Activated CD8-positive, alpha-beta T cell treated with anti-CD3 and anti-CD28 coated beads for 36 hours (primary cell): ENCODE measurements around the gene SLC16A8. TPM values are rescaled to one million over a fixed set of nuclear protein-coding genes. Genes with fewer than 3 reads are reported as not detected.

ENCODE experiments used
- ATAC-seq: fragments of 200-7000 bp; cut with Tn5 transposase; one replicate; pipeline ENCODE4 v1.10.0; 2021; ENCODE audit warnings: mild to moderate bottlenecking, moderate library complexity
- CTCF ChIA-PET: fragments of 350-600 bp; sonication (Branson Sonifier 250); formaldehyde crosslinking; loops from one replicate; lab custom pipeline; 2021; ENCODE audit warnings: antibody characterized with exemption; lab: Charles Lee
- POLR2A ChIA-PET: fragments of 350-600 bp; sonication (Branson Sonifier 250); formaldehyde crosslinking; loops from one replicate; lab custom pipeline; 2021; ENCODE audit warnings: antibody characterized with exemption; lab: Charles Lee
- DNase-seq: peaks from one replicate; pipeline ENCODE4 v3.0.0-alpha.2; 2020
- H3K27ac Mint-ChIP-seq: one replicate; pipeline ENCODE4 v1.8.0; 2021; ENCODE audit warnings: mild to moderate bottlenecking, mixed read lengths
- H3K27me3 Mint-ChIP-seq: one replicate; pipeline ENCODE4 v1.8.0; 2021; ENCODE audit warnings: mixed read lengths
- H3K36me3 Mint-ChIP-seq: one replicate; pipeline ENCODE4 v1.8.0; 2021; ENCODE audit warnings: low read depth, mixed read lengths
- H3K4me1 Mint-ChIP-seq: one replicate; pipeline ENCODE4 v1.8.0; 2021; ENCODE audit warnings: low read depth, mixed read lengths
- H3K4me3 Mint-ChIP-seq: one replicate; pipeline ENCODE4 v1.8.0; 2021; ENCODE audit warnings: mild to moderate bottlenecking, moderate library complexity, mixed read lengths
- H3K9me3 Mint-ChIP-seq: one replicate; pipeline ENCODE4 v1.8.0; 2021; ENCODE audit warnings: mixed read lengths
- CTCF ChIP-seq: fragments of 200-600 bp; IDR thresholded peaks from one replicate; pipeline ENCODE4 v1.8.0; 2022; ENCODE audit warnings: antibody characterized with exemption, mild to moderate bottlenecking
- intact Hi-C: fragments of 100-400 bp; cut with micrococcal nuclease; formaldehyde crosslinking; loops from one replicate; pipeline ENCODE4 v1.10.0; 2022
- total RNA-seq, 2 experiments: library from RNA; stranded (reverse); gene quantifications; one replicate each; pipeline ENCODE4 v1.2.3, GENCODE V29; 2021

Gene SLC16A8
- total RNA-seq, 2 experiments from 2014 or later: not detected

- CTCF ChIA-PET: interaction anchor here (1.1 to 1.5 kb wide), 2 partner anchors 22 to 37 kb away, joined by 3 to 5 read pairs; no protein-coding TSS in a partner anchor
- TF ChIP-seq CTCF: no peak
- Mint-ChIP-seq H3K27me3 (peaks cover 6% of the 10 kb centered on the region), H3K36me3 (no peaks in the 10 kb centered on the region), H3K4me1 (no peaks in the 10 kb centered on the region), H3K4me3 (no peak overlapping the region), H3K27ac (no peak overlapping the region), H3K9me3 (no peaks in the 10 kb centered on the region)
- intact Hi-C loops: no loop called here
- ATAC-seq (no peak), DNase-seq (no peak)
- POLR2A ChIA-PET: no interaction called here
Observed at GRCh38 chr22:38089474-38089851, 5.5 kb upstream of the SLC16A8 start.

GRCh38 chr22:38088629-38089473 lies 4.9 kb upstream of the SLC16A8 start:
- peaks cover 6% of the 10 kb centered on the region for H3K27me3 Mint-ChIP-seq
- H3K4me3 Mint-ChIP-seq: no peak overlapping the region
- H3K27ac Mint-ChIP-seq: no peak overlapping the region
- H3K36me3 Mint-ChIP-seq: no peaks in the 10 kb centered on the region
- DNase-seq: no peak
- CTCF ChIA-PET: interaction anchor here (1.1 to 1.5 kb wide), 2 partner anchors 23 to 37 kb away, joined by 3 to 5 read pairs; no protein-coding TSS in a partner anchor
- H3K4me1 Mint-ChIP-seq: no peaks in the 10 kb centered on the region
- POLR2A ChIA-PET: no interaction called here
- intact Hi-C loops: no loop called here
- no peak for TF ChIP-seq CTCF
- ATAC-seq: no peak
- H3K9me3 Mint-ChIP-seq: no peaks in the 10 kb centered on the region

GRCh38 chr22:38087855-38088254 lies 3.9 kb upstream of the SLC16A8 start:
- H3K4me3 Mint-ChIP-seq: no peak overlapping the region
- intact Hi-C loops: no loop called here
- no peaks in the 10 kb centered on the region for H3K9me3 Mint-ChIP-seq
- DNase-seq: no peak
- H3K27ac Mint-ChIP-seq: no peak overlapping the region
- ChIA-PET POLR2A (no interaction called here), CTCF (no interaction called here)
- H3K27me3 Mint-ChIP-seq: peaks cover 11% of the 10 kb centered on the region
- no peak for ATAC-seq
- TF ChIP-seq CTCF: no peak
- no peaks in the 10 kb centered on the region for H3K4me1 Mint-ChIP-seq
- no peaks in the 10 kb centered on the region for H3K36me3 Mint-ChIP-seq

- intact Hi-C loops: no loop called here
- CTCF ChIA-PET: no interaction called here
- no peaks in the 10 kb centered on the region for H3K36me3 Mint-ChIP-seq
Observed at GRCh38 chr22:38086942-38087341, 3.0 kb upstream of the SLC16A8 start.

More at GRCh38 chr22:38086942-38087341, 3.0 kb upstream of the SLC16A8 start:
- Mint-ChIP-seq H3K27ac (no peak overlapping the region), H3K27me3 (peaks cover 12% of the 10 kb centered on the region), H3K4me1 (no peaks in the 10 kb centered on the region), H3K9me3 (no peaks in the 10 kb centered on the region), H3K4me3 (no peak overlapping the region)
- POLR2A ChIA-PET: no interaction called here
- TF ChIP-seq CTCF: no peak
- ATAC-seq: no peak
- no peak for DNase-seq
